ENCODE results near the gene RPP38.

GRCh38 chr10:15069230-15069629 lies 27.9 kb upstream of the RPP38 start:
- TF ChIP-seq CHD4 (IDR thresholded peaks at IDR 0.05; ENCODE audit: borderline replicate concordance, low read length) (no peak), ZNF816 (CRISPR knock-in tag; IDR thresholded peaks at IDR 0.05; ENCODE audit: borderline replicate concordance) (no peak), ZMYM2 (CRISPR knock-in tag; IDR thresholded peaks at IDR 0.05) (no peak), STAT5B (CRISPR knock-in tag; IDR thresholded peaks at IDR 0.05) (no peak), REST (IDR thresholded peaks at IDR 0.05; ENCODE audit: borderline replicate concordance in 1 of 2, low read depth in 1 of 2, low read length in 2 of 2) (no peak), POLR2A (IDR thresholded peaks at IDR 0.05; ENCODE audit: insufficient read depth in 1 of 2, low read depth in 2 of 2, low read length in 2 of 2) (no peak)
- TF ChIP-seq, protein P1, sequence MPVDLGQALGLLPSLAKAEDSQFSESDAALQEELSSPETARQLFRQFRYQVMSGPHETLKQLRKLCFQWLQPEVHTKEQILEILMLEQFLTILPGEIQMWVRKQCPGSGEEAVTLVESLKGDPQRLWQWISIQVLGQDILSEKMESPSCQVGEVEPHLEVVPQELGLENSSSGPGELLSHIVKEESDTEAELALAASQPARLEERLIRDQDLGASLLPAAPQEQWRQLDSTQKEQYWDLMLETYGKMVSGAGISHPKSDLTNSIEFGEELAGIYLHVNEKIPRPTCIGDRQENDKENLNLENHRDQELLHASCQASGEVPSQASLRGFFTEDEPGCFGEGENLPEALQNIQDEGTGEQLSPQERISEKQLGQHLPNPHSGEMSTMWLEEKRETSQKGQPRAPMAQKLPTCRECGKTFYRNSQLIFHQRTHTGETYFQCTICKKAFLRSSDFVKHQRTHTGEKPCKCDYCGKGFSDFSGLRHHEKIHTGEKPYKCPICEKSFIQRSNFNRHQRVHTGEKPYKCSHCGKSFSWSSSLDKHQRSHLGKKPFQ (CRISPR knock-in tag; IDR thresholded peaks at IDR 0.05; ENCODE audit: insufficient replicate concordance): no peak
